T-cell (primary cell): ENCODE measurements around the gene CTNND2. TPM values are rescaled to one million over a fixed set of nuclear protein-coding genes. Genes with fewer than 3 reads are reported as not detected.

Experiments used
- ATAC-seq, 4 experiments: fragments of 200-7000 bp in 3 of 4; fragments of 150-1000 bp in 1 of 4; cut with Tn5 transposase; replicated peaks in 1 of 4; 1 replicate in 3 of 4; 2 replicates in 1 of 4; pipeline ENCODE4 v1.10.0; 2021; ENCODE audit warnings: moderate library complexity in 3 of 4, mild to moderate bottlenecking in 2 of 4, moderate number of reproducible peaks in 1 of 4
- CTCF ChIA-PET, 2 donors: fragments of 300-600 bp; sonication (Branson Sonifier 250); formaldehyde crosslinking; loops; one replicate each; lab custom pipeline; 2022; ENCODE audit warnings: antibody characterized with exemption in 2 of 2; lab: Charles Lee
- POLR2A ChIA-PET, 2 donors: fragments of 300-600 bp; sonication (Branson Sonifier 250); formaldehyde crosslinking; loops; one replicate each; lab custom pipeline; 2022; ENCODE audit warnings: antibody characterized with exemption in 2 of 2; lab: Charles Lee
- DNase-seq, 35 experiments: peaks; one replicate each; pipeline versions ENCODE4 v3.0.0 to v3.0.0-alpha.2; 2013 to 2023
- H3K27ac ChIP-seq: one replicate; pipeline ENCODE4 v1.5.1; 2013; ENCODE audit warnings: low read length
- H3K27me3 ChIP-seq, 2 experiments: replicated peaks in 1 of 2; 1 replicate in 1 of 2; 2 replicates in 1 of 2; pipeline versions ENCODE4 v1.6.1 to v1.7.0; 2013; ENCODE audit warnings: low read length in 1 of 2, mixed read lengths in 1 of 2; ENCODE audit not compliant: control insufficient read depth in 2 of 2, insufficient read depth in 2 of 2; ENCODE audit errors: extremely low read depth in 1 of 2
- H3K36me3 ChIP-seq, 2 donors: 1 replicate in 1 of 2; 2 replicates in 1 of 2; pipeline versions ENCODE4 v1.6.1 to v1.7.0; 2013; ENCODE audit warnings: low read length in 1 of 2; ENCODE audit not compliant: control insufficient read depth in 2 of 2, insufficient read depth in 1 of 2; ENCODE audit errors: extremely low read depth in 1 of 2
- H3K4me1 ChIP-seq, 2 experiments: 1 replicate in 1 of 2; 2 replicates in 1 of 2; pipeline versions ENCODE4 v1.6.1 to v1.7.0; 2013; ENCODE audit warnings: low read length in 2 of 2, mixed read lengths in 1 of 2; ENCODE audit not compliant: insufficient read depth in 2 of 2, control insufficient read depth in 1 of 2; ENCODE audit errors: extremely low read depth in 1 of 2
- H3K4me3 ChIP-seq, 2 donors: 1 replicate in 1 of 2; 2 replicates in 1 of 2; pipeline versions ENCODE4 v1.5.1 to v1.7.0; 2013; ENCODE audit warnings: mild to moderate bottlenecking in 2 of 2, low read length in 1 of 2, moderate library complexity in 1 of 2; ENCODE audit not compliant: control insufficient read depth in 1 of 2; ENCODE audit errors: extremely low read depth in 1 of 2
- H3K9me3 ChIP-seq: 2 replicates; pipeline ENCODE4 v1.7.0; 2013
- H3K27ac Mint-ChIP-seq, 2 donors: one replicate each; pipeline ENCODE4 v1.8.0; 2020 to 2021; ENCODE audit warnings: mild to moderate bottlenecking in 2 of 2, mixed read lengths in 2 of 2
- H3K27me3 Mint-ChIP-seq, 2 donors: one replicate each; pipeline ENCODE4 v1.8.0; 2021 to 2022; ENCODE audit warnings: mixed read lengths in 2 of 2
- H3K36me3 Mint-ChIP-seq: one replicate; pipeline ENCODE4 v1.8.0; 2021; ENCODE audit warnings: mixed read lengths
- H3K4me1 Mint-ChIP-seq, 3 donors: one replicate each; pipeline ENCODE4 v1.8.0; 2020 to 2022; ENCODE audit warnings: mixed read lengths in 3 of 3, mild to moderate bottlenecking in 1 of 3
- H3K4me3 Mint-ChIP-seq, 3 donors: one replicate each; pipeline ENCODE4 v1.8.0; 2020 to 2022; ENCODE audit warnings: mild to moderate bottlenecking in 3 of 3, mixed read lengths in 3 of 3, moderate library complexity in 3 of 3
- H3K9me3 Mint-ChIP-seq, 3 donors: one replicate each; pipeline ENCODE4 v1.8.0; 2020 to 2022; ENCODE audit warnings: mixed read lengths in 3 of 3
- WGBS: methylation state at CpG from one replicate; pipeline ENCODE4 v1.1.5; 2013; ENCODE audit warnings: missing lambda C conversion rate; ENCODE audit not compliant: insufficient coverage; 5-methylcytosine and 5-hydroxymethylcytosine counted together
- total RNA-seq, 35 experiments: library from RNA in 6 of 35; stranded (reverse) in 6 of 35; fragments of 120-200 nt in 1 of 35; gene quantifications; one replicate each; pipeline versions ENCODE4 v1.2.1 to v1.2.4 and lab custom pipeline; 2013 to 2026

The CTNND2 gene, protein sequence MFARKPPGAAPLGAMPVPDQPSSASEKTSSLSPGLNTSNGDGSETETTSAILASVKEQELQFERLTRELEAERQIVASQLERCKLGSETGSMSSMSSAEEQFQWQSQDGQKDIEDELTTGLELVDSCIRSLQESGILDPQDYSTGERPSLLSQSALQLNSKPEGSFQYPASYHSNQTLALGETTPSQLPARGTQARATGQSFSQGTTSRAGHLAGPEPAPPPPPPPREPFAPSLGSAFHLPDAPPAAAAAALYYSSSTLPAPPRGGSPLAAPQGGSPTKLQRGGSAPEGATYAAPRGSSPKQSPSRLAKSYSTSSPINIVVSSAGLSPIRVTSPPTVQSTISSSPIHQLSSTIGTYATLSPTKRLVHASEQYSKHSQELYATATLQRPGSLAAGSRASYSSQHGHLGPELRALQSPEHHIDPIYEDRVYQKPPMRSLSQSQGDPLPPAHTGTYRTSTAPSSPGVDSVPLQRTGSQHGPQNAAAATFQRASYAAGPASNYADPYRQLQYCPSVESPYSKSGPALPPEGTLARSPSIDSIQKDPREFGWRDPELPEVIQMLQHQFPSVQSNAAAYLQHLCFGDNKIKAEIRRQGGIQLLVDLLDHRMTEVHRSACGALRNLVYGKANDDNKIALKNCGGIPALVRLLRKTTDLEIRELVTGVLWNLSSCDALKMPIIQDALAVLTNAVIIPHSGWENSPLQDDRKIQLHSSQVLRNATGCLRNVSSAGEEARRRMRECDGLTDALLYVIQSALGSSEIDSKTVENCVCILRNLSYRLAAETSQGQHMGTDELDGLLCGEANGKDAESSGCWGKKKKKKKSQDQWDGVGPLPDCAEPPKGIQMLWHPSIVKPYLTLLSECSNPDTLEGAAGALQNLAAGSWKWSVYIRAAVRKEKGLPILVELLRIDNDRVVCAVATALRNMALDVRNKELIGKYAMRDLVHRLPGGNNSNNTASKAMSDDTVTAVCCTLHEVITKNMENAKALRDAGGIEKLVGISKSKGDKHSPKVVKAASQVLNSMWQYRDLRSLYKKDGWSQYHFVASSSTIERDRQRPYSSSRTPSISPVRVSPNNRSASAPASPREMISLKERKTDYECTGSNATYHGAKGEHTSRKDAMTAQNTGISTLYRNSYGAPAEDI (N-terminal part only)
- total RNA-seq, result under 1 TPM in 1 of 5 donors, not detected in 4; 0.22 TPM
- 0.07 TPM for total RNA-seq (2013)
- total RNA-seq (lab: John Stamatoyannopoulos, UW), result 0 to 0.18 (median 0) reads per million in 29 experiments

DNA sequence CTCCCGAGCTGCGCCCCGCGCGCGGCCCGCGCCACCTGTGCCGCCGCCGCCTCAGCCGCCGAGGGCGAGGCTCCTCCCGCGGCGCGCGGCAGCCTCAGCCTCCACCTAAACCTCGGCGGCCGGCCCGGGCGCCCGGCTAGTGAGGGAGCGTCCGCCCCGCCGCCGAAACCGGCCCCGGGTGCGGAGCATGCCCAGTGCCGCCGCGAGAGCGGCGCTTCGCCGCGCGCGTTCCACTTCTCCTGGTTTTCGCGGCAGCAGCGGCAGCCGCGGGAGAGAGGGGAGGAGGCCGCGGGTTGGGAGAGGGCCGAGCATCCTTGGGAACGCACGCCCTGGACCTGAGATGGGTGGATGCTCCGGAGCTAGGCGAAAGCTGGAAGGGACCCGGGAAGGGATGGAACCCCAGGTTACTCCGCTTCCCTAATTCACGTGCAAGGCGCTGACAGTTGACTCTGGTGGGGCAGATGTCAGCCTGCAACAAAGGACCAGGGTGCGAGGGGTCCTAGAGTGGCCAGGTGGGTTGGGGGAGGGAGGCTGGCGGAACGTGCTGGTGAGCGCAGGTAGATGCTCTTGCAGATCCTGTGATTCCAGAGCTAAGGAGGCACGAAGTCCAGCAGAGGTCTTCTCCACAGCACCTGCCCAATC, at the start of gene CTNND2:
Gene CTNND2, minus strand, starts transcription at position 182 of the 642 bp plus-strand sequence. CDS start 593 bp downstream, outside the sequence.
- ATAC-seq (no peak), DNase-seq (no peak)
- Mint-ChIP-seq H3K9me3 (no peaks in the 10 kb centered on the region), H3K27me3 (peaks cover 35 to 41% of the 10 kb centered on the region in 2 donors), H3K4me1 (peaks cover 0 to 5% (median 2%) of the 10 kb centered on the region in 3 donors), H3K36me3 (no peaks in the 10 kb centered on the region), H3K27ac (no peak within 1 kb of the TSS), H3K4me3 (peak within 1 kb of the TSS in 1 of 3 donors; percentile 28)
- POLR2A ChIA-PET, result no interaction called here
- Histone ChIP-seq H3K4me1 (no peaks in the 10 kb centered on the region), H3K9me3 (no peaks in the 10 kb centered on the region), H3K36me3 (no peaks in the 10 kb centered on the region), H3K4me3 (no peak within 1 kb of the TSS), H3K27me3 (peaks cover 14 to 18% of the 10 kb centered on the region in 2 experiments), H3K27ac (no peak within 1 kb of the TSS)
- 3% methylated on average over 59 of the region's 64 CpGs for WGBS
- CTCF ChIA-PET, result no interaction called here

GRCh38 chr5:11946317-11946716, 42.1 kb upstream of the CTNND2 start:
- POLR2A ChIA-PET, result no interaction called here
- Histone ChIP-seq H3K4me3 (no peak overlapping the region), H3K9me3 (no peaks in the 10 kb centered on the region), H3K27ac (no peak overlapping the region), H3K36me3 (no peaks in the 10 kb centered on the region), H3K27me3 (no peaks in the 10 kb centered on the region), H3K4me1 (no peaks in the 10 kb centered on the region)
- CTCF ChIA-PET, result no interaction called here
- ATAC-seq, result no peak
- H3K36me3 Mint-ChIP-seq, result no peaks in the 10 kb centered on the region
- DNase-seq, result no peak
- no peak overlapping the region for H3K4me3 Mint-ChIP-seq
- no peaks in the 10 kb centered on the region for H3K4me1 Mint-ChIP-seq
- H3K9me3 Mint-ChIP-seq, result peaks cover 3 to 30% (median 8%) of the 10 kb centered on the region in 3 donors
- H3K27me3 Mint-ChIP-seq, result no peaks in the 10 kb centered on the region
- H3K27ac Mint-ChIP-seq, result no peak overlapping the region

DNA sequence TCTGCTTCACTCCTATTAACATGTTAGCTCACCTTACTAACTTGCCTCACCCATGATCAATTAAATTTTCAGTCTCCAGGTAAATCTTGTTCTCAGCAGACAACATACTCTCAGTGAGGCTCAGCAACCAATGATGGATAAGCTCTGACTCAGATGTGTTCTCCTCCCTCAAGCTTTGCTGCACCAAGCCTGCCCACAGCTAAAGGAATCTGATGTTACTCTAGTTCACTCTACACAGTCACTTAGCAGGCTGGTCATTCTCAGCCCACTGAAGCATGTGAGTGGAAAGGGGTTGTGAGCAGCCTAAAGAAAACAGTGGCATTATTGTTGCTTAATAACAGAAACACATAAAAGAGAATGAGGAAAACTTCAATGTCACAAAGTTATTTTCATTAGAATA, 37.3 kb upstream of the CTNND2 start:
- Histone ChIP-seq H3K27ac (no peak overlapping the region), H3K9me3 (no peaks in the 10 kb centered on the region), H3K27me3 (no peaks in the 10 kb centered on the region), H3K36me3 (no peaks in the 10 kb centered on the region), H3K4me3 (no peak overlapping the region), H3K4me1 (no peaks in the 10 kb centered on the region)
- Mint-ChIP-seq H3K27ac (no peak overlapping the region), H3K27me3 (no peaks in the 10 kb centered on the region), H3K4me3 (no peak overlapping the region), H3K9me3 (peaks cover 12 to 17% (median 17%) of the 10 kb centered on the region in 3 donors), H3K4me1 (no peaks in the 10 kb centered on the region), H3K36me3 (no peaks in the 10 kb centered on the region)
- DNase-seq (no peak), ATAC-seq (no peak)
- ChIA-PET POLR2A (interaction anchor here in 1 of 2 donors (0.6 kb wide), 1 partner anchor 247 kb away, joined by 3 read pairs; no protein-coding TSS in a partner anchor), CTCF (no interaction called here)

DNA sequence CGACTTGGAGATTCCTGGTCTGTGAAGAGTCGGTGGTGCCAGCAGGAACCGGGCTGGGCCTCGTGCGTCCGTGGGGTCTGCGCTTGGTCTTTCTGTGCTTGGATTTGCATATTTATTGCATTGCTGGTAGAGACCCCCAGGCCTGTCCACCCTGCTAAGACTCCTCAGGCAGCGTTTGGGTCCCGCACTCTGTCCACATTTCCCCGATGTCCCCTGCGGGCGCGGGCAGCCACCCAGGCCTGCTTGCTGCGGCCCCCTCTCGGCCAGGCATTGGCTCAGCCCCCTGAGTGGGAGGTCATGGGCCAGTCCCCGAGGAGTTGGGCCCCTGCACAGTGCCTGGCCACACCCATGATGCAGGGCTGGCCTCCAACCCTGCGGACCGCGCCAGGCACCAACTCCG, 27.4 kb upstream of the CTNND2 start:
- no peaks in the 10 kb centered on the region for H3K36me3 Mint-ChIP-seq
- DNase-seq (no peak), ATAC-seq (no peak)
- Histone ChIP-seq H3K36me3 (no peaks in the 10 kb centered on the region), H3K27ac (no peak overlapping the region), H3K27me3 (no peaks in the 10 kb centered on the region), H3K9me3 (no peaks in the 10 kb centered on the region), H3K4me1 (no peaks in the 10 kb centered on the region), H3K4me3 (no peak overlapping the region)
- no peak overlapping the region for H3K27ac Mint-ChIP-seq
- 83% methylated on average over 11 of the region's 20 CpGs for WGBS
- peaks cover 2 to 27% (median 11%) of the 10 kb centered on the region in 3 donors for H3K9me3 Mint-ChIP-seq
- no peaks in the 10 kb centered on the region for H3K27me3 Mint-ChIP-seq
- POLR2A ChIA-PET, result no interaction called here
- no peaks in the 10 kb centered on the region for H3K4me1 Mint-ChIP-seq
- H3K4me3 Mint-ChIP-seq, result no peak overlapping the region
- CTCF ChIA-PET, result no interaction called here

GRCh38 chr5:11928909-11929308, 24.7 kb upstream of the CTNND2 start:
- Histone ChIP-seq H3K36me3 (no peaks in the 10 kb centered on the region), H3K4me3 (no peak overlapping the region), H3K4me1 (no peaks in the 10 kb centered on the region), H3K27me3 (no peaks in the 10 kb centered on the region), H3K27ac (no peak overlapping the region), H3K9me3 (no peaks in the 10 kb centered on the region)
- H3K27me3 Mint-ChIP-seq, result no peaks in the 10 kb centered on the region
- DNase-seq (no peak), ATAC-seq (no peak)
- H3K9me3 Mint-ChIP-seq, result peaks cover 8 to 16% (median 15%) of the 10 kb centered on the region in 3 donors
- CTCF ChIA-PET, result no interaction called here
- no CpG with 5 or more reads among the region's 4 CpGs for WGBS
- H3K36me3 Mint-ChIP-seq, result no peaks in the 10 kb centered on the region
- H3K27ac Mint-ChIP-seq, result no peak overlapping the region
- H3K4me3 Mint-ChIP-seq, result no peak overlapping the region
- POLR2A ChIA-PET, result no interaction called here
- H3K4me1 Mint-ChIP-seq, result no peaks in the 10 kb centered on the region

DNA sequence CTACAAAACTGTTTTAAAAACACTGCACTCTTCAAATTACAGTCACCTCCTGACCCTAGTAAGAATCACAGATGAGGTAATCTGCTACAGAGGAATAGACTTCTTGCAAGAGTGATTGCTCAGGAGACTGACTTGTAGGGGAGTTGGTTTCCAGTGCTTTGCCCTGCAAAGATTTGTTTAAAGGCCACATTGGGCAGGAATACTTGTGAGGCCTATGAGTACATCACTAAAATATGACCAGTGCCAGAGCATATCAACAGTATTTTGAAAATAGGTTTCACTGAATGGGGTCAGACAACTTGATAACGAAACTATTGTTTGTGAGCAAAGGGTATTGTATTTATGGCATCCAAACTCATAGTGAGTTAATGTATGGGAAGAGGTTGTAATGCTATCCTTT, 21.5 kb upstream of the CTNND2 start:
- H3K27me3 Mint-ChIP-seq, result no peaks in the 10 kb centered on the region
- ATAC-seq (no peak), DNase-seq (no peak)
- WGBS, result no CpG with 5 or more reads among the region's 1 CpG
- H3K9me3 ChIP-seq, result no peaks in the 10 kb centered on the region
- H3K4me3 Mint-ChIP-seq, result no peak overlapping the region
- H3K9me3 Mint-ChIP-seq, result peaks cover 13 to 25% (median 18%) of the 10 kb centered on the region in 3 donors
- ChIA-PET CTCF (no interaction called here), POLR2A (no interaction called here)
- no peaks in the 10 kb centered on the region for H3K4me1 Mint-ChIP-seq
- H3K27ac ChIP-seq, result no peak overlapping the region
- no peaks in the 10 kb centered on the region for H3K36me3 Mint-ChIP-seq
- no peaks in the 10 kb centered on the region for H3K27me3 ChIP-seq
- H3K36me3 ChIP-seq, result no peaks in the 10 kb centered on the region
- no peak overlapping the region for H3K4me3 ChIP-seq
- no peaks in the 10 kb centered on the region for H3K4me1 ChIP-seq
- H3K27ac Mint-ChIP-seq, result no peak overlapping the region
